CD4-positive, alpha-beta T cell treated with Interferon alpha-2 for 1 hour (primary cell): Measurements from ENCODE around the gene LYPD4.
"Not testable (repeated sequence)": the region's sequence is repeated elsewhere in the genome, so short reads cannot be mapped to it uniquely, and the experiment has no call there.

ENCODE experiments used
- DNase-seq, 2 donors: peaks; one replicate each; pipeline ENCODE4 v3.0.0-alpha.2; 2020 to 2022

LYPD4 gene

DNA sequence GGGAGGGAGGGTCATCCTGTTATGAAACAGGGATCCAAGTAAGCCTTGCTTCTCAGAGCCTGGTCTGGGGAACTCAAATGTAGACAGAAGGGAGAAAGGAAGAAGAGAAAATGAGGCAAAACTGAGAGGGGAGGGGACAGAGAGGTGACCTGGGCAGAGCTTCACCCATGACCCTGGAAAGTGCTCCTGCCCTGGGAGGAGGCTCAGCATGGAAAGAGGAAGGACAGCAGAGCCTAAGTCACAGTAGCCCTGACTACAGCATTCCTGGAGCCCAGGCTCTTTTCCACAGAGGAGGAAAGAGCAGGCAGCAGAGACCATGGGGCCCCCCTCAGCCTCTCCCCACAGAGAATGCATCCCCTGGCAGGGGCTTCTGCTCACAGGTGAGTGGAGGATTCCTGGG, 48.1 kb downstream of the LYPD4 start, which contains the start of gene CEACAM3:
Gene CEACAM3, plus strand, starts transcription at position 226 of the 400 bp plus-strand sequence. Its CDS starts 91 bp downstream, at position 317.
- no peak for DNase-seq

- peak; percentile 65 to 72 for DNase-seq
Observed at GRCh38 chr19:41795031-41795461, 49.4 kb downstream of the LYPD4 start.

GRCh38 chr19:41793414-41793727, 51.1 kb downstream of the LYPD4 start:
- no peak for DNase-seq

- DNase-seq: peak; percentile 38 to 45
Observed at GRCh38 chr19:41792513-41793413, 51.7 kb downstream of the LYPD4 start.

DNA sequence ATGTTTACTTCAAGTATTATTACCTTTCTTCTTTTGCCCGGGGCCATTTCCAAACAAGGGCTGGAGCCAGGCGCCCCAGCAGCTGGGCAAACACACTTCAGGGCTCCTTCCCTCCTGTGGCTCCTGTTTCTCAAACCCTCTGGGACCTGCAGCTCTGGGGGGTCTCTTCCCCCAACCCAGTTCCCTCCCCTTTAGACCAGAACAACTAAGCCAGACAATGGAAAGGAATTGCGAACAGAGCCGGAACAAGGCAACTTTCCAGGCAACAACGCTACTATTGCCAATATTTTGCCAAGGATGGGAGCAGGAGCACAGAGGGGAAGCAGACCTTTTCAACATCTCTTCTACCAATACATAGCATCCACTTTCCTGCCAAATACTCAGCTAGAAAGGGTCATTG, 55.4 kb downstream of the LYPD4 start:
- DNase-seq: not testable (repeated sequence)

DNA sequence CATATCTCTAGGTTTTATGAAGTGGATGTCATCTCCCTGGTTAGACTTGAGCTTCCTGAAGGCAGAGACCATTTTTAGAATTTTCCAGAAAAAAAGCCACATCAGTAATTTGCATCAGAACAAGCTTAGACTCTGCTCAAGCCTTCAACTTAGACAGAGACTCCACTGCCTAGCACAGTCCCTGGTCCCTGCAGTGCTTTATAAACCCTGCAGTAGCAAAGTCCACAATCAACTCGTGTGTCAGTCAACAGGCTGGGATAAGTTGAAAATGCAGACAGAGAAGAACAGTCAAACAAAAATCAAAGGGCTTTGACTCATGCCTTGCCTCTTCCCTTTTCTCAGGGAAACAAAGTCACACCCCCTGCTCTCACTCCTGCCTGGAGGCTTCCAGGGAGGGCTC, 56.0 kb downstream of the LYPD4 start:
- DNase-seq: not testable (repeated sequence)
